ENCODE data around the gene CHAF1B. TPM values are rescaled to one million over a fixed set of nuclear protein-coding genes. Genes with fewer than 3 reads are reported as not detected.

Gene CHAF1B
- total RNA-seq, 2 donors from 2014 or later = 4.2 to 6.3 TPM

- no peak for ATAC-seq
- Histone ChIP-seq H3K27me3 (no peaks in the 10 kb centered on the region), H3K4me1 (no peaks in the 10 kb centered on the region), H3K4me3 (no peak overlapping the region), H3K27ac (no peak overlapping the region), H3K9me3 (no peaks in the 10 kb centered on the region), H3K36me3 (replicated peaks in 1 of 2; ENCODE audit: insufficient read depth in 1 of 2, low read depth in 2 of 2) (peaks cover 3 to 17% of the 10 kb centered on the region in 2 donors)
- TF ChIP-seq POLR2A (IDR thresholded peaks at IDR 0.05) (no peak), CTCF (IDR thresholded peaks at IDR 0.05) (no peak)
- WGBS, 2 donors = 89 to 90% methylated on average over 5 of the region's 5 CpGs
- intact Hi-C loops (cut with DNase I) = no loop called here
- DNase-seq = no peak
Observed at GRCh38 chr21:36354918-36355680, 30.1 kb upstream of the CHAF1B start.

DNA sequence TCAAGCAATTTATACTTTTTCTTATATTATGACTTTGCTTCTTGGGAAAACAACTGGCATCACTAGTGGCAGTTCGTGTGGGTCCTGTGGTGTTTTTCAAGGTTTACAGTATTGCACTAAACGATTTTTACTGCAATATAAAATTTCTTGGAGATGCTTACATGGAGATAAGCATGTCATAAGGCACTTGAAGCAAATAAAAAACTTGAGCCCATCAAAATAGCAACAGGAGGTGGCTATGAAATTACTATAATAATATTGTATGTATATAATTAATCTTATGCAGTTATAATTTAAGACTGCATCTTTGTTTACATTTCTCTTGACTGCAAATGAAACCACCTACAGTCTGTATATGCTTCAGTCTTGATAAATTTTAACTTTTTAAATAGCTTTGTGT is 29.3 kb upstream of the CHAF1B start:
- no peaks in the 10 kb centered on the region for H3K9me3 ChIP-seq
- DNase-seq (no peak), ATAC-seq (no peak)
- H3K4me3 ChIP-seq = no peak overlapping the region
- no peaks in the 10 kb centered on the region for H3K27me3 ChIP-seq
- intact Hi-C loops (cut with DNase I) = no loop called here
- no peak overlapping the region for H3K27ac ChIP-seq
- TF ChIP-seq POLR2A (IDR thresholded peaks at IDR 0.05) (no peak), CTCF (IDR thresholded peaks at IDR 0.05) (no peak)
- peaks cover 0 to 23% of the 10 kb centered on the region in 2 donors for H3K36me3 ChIP-seq (replicated peaks in 1 of 2; ENCODE audit: insufficient read depth in 1 of 2, low read depth in 2 of 2)
- WGBS, 2 donors = 52 to 54% methylated on average over 2 of the region's 2 CpGs
- H3K4me1 ChIP-seq = no peaks in the 10 kb centered on the region

DNA sequence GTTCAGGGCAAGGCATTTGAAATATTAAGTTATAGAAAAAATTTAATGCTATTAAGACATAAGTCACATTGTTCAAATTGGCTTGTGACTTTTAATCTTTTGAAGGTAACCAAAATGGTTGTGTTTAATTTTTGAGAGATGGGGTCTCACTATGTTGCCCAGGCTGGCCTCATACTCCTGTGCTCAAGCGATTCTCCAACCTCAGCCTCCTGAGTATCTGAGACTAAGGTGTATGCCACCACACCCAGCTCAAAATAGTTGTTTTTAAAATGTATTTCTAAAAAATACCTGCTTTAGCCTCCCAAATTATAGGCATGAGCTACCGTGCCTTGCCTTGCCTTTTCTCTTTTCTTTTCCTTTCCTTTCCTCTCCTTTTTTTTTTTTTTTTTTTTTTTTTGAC is 26.0 kb upstream of the CHAF1B start:
- DNase-seq = no peak
- no peak overlapping the region for H3K27ac ChIP-seq
- H3K4me3 ChIP-seq = no peak overlapping the region
- no peaks in the 10 kb centered on the region for H3K9me3 ChIP-seq
- H3K4me1 ChIP-seq = no peaks in the 10 kb centered on the region
- intact Hi-C loops (cut with DNase I) = no loop called here
- ATAC-seq = no peak
- no peaks in the 10 kb centered on the region for H3K27me3 ChIP-seq
- WGBS, 2 donors = 94 to 96% methylated on average over 2 of the region's 2 CpGs
- TF ChIP-seq CTCF (IDR thresholded peaks at IDR 0.05) (no peak), POLR2A (IDR thresholded peaks at IDR 0.05) (no peak)
- H3K36me3 ChIP-seq (replicated peaks in 1 of 2; ENCODE audit: insufficient read depth in 1 of 2, low read depth in 2 of 2) = peaks cover 0 to 39% of the 10 kb centered on the region in 2 donors

DNA sequence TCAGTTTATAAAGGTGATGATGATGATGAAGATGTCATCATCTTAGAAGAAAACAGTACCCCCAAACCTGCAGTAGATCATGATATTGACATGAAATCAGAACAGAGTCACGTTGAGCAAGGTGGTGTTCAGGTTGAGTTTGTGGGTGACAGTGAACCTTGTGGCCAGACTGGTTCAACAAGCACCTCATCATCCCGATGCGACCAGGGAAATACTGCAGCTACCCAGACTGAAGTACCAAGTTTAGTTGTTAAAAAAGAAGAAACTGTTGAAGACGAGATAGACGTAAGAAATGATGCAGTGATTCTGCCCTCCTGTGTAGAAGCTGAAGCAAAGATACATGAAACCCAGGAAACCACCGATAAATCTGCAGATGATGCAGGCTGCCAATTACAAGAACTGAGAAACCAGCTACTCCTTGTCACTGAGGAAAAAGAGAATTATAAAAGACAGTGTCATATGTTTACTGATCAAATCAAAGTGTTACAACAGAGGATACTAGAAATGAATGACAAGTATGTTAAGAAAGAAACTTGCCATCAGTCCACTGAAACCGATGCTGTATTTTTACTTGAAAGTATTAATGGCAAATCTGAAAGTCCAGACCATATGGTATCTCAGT is 16.0 kb upstream of the CHAF1B start:
- WGBS, 2 donors = 86 to 89% methylated on average over 7 of the region's 7 CpGs
- peaks cover 11 to 44% of the 10 kb centered on the region in 2 donors for H3K36me3 ChIP-seq (replicated peaks in 1 of 2; ENCODE audit: insufficient read depth in 1 of 2, low read depth in 2 of 2)
- H3K4me1 ChIP-seq = no peaks in the 10 kb centered on the region
- H3K9me3 ChIP-seq = no peaks in the 10 kb centered on the region
- DNase-seq (no peak), ATAC-seq (no peak)
- TF ChIP-seq CTCF (IDR thresholded peaks at IDR 0.05) (no peak), POLR2A (IDR thresholded peaks at IDR 0.05) (no peak)
- H3K27ac ChIP-seq = no peak overlapping the region
- H3K27me3 ChIP-seq = no peaks in the 10 kb centered on the region
- intact Hi-C loops (cut with DNase I) = no loop called here
- no peak overlapping the region for H3K4me3 ChIP-seq

Data from body of pancreas (tissue), 4 donors.